Measurements from ENCODE around the gene EXOC3L1.

DNA sequence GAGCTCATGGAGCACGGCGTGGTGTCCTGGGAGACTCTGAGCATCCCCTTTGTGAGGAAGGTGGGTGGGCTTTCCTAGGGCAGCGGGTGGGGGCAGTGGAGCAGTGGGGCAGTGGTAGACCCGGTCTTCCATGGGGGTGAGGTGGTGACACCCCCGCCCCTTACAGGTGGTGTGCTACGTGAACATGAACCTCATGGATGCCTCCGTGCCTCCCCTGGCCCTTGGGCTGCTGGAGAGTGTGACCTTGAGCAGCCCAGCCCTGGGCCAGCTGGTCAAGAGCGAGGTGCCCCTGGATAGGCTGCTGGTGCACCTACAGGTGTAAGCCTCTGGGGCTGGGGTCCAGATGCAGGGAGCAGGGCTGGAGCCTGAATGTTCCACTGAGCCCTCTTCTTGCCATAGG, 10.6 kb upstream of the EXOC3L1 start:
- TF ChIP-seq, protein P1, sequence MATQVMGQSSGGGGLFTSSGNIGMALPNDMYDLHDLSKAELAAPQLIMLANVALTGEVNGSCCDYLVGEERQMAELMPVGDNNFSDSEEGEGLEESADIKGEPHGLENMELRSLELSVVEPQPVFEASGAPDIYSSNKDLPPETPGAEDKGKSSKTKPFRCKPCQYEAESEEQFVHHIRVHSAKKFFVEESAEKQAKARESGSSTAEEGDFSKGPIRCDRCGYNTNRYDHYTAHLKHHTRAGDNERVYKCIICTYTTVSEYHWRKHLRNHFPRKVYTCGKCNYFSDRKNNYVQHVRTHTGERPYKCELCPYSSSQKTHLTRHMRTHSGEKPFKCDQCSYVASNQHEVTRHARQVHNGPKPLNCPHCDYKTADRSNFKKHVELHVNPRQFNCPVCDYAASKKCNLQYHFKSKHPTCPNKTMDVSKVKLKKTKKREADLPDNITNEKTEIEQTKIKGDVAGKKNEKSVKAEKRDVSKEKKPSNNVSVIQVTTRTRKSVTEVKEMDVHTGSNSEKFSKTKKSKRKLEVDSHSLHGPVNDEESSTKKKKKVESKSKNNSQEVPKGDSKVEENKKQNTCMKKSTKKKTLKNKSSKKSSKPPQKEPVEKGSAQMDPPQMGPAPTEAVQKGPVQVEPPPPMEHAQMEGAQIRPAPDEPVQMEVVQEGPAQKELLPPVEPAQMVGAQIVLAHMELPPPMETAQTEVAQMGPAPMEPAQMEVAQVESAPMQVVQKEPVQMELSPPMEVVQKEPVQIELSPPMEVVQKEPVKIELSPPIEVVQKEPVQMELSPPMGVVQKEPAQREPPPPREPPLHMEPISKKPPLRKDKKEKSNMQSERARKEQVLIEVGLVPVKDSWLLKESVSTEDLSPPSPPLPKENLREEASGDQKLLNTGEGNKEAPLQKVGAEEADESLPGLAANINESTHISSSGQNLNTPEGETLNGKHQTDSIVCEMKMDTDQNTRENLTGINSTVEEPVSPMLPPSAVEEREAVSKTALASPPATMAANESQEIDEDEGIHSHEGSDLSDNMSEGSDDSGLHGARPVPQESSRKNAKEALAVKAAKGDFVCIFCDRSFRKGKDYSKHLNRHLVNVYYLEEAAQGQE (IDR thresholded peaks at IDR 0.05; ENCODE audit: low read depth), result no peak
- TF ChIP-seq YY1 (IDR thresholded peaks at IDR 0.05; ENCODE audit: low read depth) (no peak), TAF1 (IDR thresholded peaks at IDR 0.05; ENCODE audit: low read depth) (no peak), CEBPB (IDR thresholded peaks at IDR 0.05) (no peak), EP300 (IDR thresholded peaks at IDR 0.05; ENCODE audit: borderline replicate concordance) (no peak), EGR1 (IDR thresholded peaks at IDR 0.05) (no peak), TEAD4 (IDR thresholded peaks at IDR 0.05) (no peak), RAD21 (IDR thresholded peaks at IDR 0.05; ENCODE audit: low read depth) (no peak)
- TF ChIP-seq, protein P2, sequence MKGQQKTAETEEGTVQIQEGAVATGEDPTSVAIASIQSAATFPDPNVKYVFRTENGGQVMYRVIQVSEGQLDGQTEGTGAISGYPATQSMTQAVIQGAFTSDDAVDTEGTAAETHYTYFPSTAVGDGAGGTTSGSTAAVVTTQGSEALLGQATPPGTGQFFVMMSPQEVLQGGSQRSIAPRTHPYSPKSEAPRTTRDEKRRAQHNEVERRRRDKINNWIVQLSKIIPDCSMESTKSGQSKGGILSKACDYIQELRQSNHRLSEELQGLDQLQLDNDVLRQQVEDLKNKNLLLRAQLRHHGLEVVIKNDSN (IDR thresholded peaks at IDR 0.05), result no peak
- TF ChIP-seq, protein P3, sequence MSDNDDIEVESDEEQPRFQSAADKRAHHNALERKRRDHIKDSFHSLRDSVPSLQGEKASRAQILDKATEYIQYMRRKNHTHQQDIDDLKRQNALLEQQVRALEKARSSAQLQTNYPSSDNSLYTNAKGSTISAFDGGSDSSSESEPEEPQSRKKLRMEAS (IDR thresholded peaks at IDR 0.05), result no peak
